ENCODE data around the gene TCEA3. TPM values are rescaled to one million over a fixed set of nuclear protein-coding genes. Genes with fewer than 3 reads are reported as not detected.

The TCEA3 gene
- total and polyA plus RNA-seq, 2 donors (not counting 3 experiments of a cell fraction or from before 2014, with no cell fraction given), result 1.5 to 3.7 TPM

- DNase-seq (ENCODE audit: low read depth, low spot score) (no peak), FAIRE-seq (no peak)
- Histone ChIP-seq H3K9ac (replicated peaks; ENCODE audit: extremely low read depth, insufficient read depth, low read length) (no peak overlapping the region), H2AFZ (ENCODE audit: low read depth, low read length) (no peak overlapping the region), H3K4me2 (ENCODE audit: insufficient read depth, low read length) (no peak overlapping the region), H3K36me3 (ENCODE audit: control insufficient read depth in 2 of 2, extremely low read depth in 1 of 2, insufficient read depth in 2 of 2, low read length in 2 of 2) (peaks cover 0 to 2% of the 10 kb centered on the region in 2 experiments), H3K9me3 (replicated peaks; ENCODE audit: control insufficient read depth, insufficient read depth, low read length) (no peaks in the 10 kb centered on the region), H3K27ac (ENCODE audit: insufficient read depth, low read depth, low read length) (no peak overlapping the region), H3K27me3 (ENCODE audit: control insufficient read depth in 2 of 2, insufficient read depth in 2 of 2, low read length in 2 of 2) (no peaks in the 10 kb centered on the region), H3K9me1 (replicated peaks; ENCODE audit: control insufficient read depth, extremely low read depth, insufficient read depth, low read length) (no peaks in the 10 kb centered on the region), H3K4me3 (replicated peaks in 1 of 3; ENCODE audit: insufficient read depth in 1 of 3, low read depth in 1 of 3, low read length in 3 of 3) (no peak overlapping the region), H3K79me2 (ENCODE audit: control insufficient read depth, insufficient read depth, low read length) (no peaks in the 10 kb centered on the region), H4K20me1 (replicated peaks; ENCODE audit: control insufficient read depth, extremely low read depth, insufficient read depth, low read length) (no peaks in the 10 kb centered on the region), H3K4me1 (ENCODE audit: control insufficient read depth, extremely low read depth, insufficient read depth, low read length) (no peaks in the 10 kb centered on the region)
- TF ChIP-seq POLR2A (IDR thresholded peaks at IDR 0.05; ENCODE audit: low read depth, low read length), result no peak
- TF ChIP-seq POLR2AphosphoS5 (IDR thresholded peaks at IDR 0.05; ENCODE audit: insufficient read depth, low read depth, low read length), result no peak
- TF ChIP-seq JUN (IDR thresholded peaks at IDR 0.05; ENCODE audit: borderline replicate concordance, insufficient read depth, insufficient read length, low read depth), result no peak
- no peak for TF ChIP-seq GATA2 (IDR thresholded peaks at IDR 0.05; ENCODE audit: insufficient read depth, insufficient read length, low read depth, low read length)
- no peak for TF ChIP-seq CTCF (IDR thresholded peaks at IDR 0.05; ENCODE audit: extremely low read depth in 1 of 2, insufficient read depth in 1 of 2, low read depth in 1 of 2, low read length in 2 of 2)
- no peak for TF ChIP-seq MAX (IDR thresholded peaks at IDR 0.05; ENCODE audit: insufficient read depth, insufficient read length)
- TF ChIP-seq EZH2 (IDR thresholded peaks at IDR 0.05; ENCODE audit: borderline replicate concordance, low read depth, low read length, severe bottlenecking), result no peak
- TF ChIP-seq FOS (IDR thresholded peaks at IDR 0.05; ENCODE audit: borderline replicate concordance, insufficient read depth, low read length), result no peak
- TF ChIP-seq MYC (IDR thresholded peaks at IDR 0.05; ENCODE audit: low read depth, low read length), result no peak
- intact Hi-C loops (cut with micrococcal nuclease), result no loop called here
- no TSS peak for BruUV-seq (replicated peaks)
- CTCF ChIA-PET, result interaction anchor here (0.8 to 1.0 kb wide), 2 partner anchors 11 to 24 kb away, joined by 3 to 4 read pairs; no protein-coding TSS in a partner anchor
- POLR2A ChIA-PET, result no interaction called here
- dilution Hi-C loops (cut with MboI; ENCODE audit: extremely low pct_ligation_motif_present, low sequenced_read_pairs), result no loop called here
These were observed 26.9 kb upstream of the TCEA3 start for GRCh38 chr1:23451441-23451840.
